HG02870 (cell line): ENCODE measurements around the gene CYRIA.

ENCODE experiments used
- ATAC-seq: cut with Tn5 transposase; IDR thresholded peaks from one replicate; pipeline ENCODE4 v1.9.1; 2021; ENCODE audit warnings: mild to moderate bottlenecking, moderate library complexity; ENCODE audit not compliant: unreplicated experiment

Gene CYRIA

GRCh38 chr2:16652296-16653082 lies 13.1 kb downstream of the CYRIA start:
- no peak for ATAC-seq

- no peak for ATAC-seq
Observed at GRCh38 chr2:16650287-16651249, 15.1 kb downstream of the CYRIA start.

- ATAC-seq: no peak
Observed at GRCh38 chr2:16649353-16650286, 16.0 kb downstream of the CYRIA start.

- ATAC-seq: no peak
Observed at GRCh38 chr2:16647992-16648617, 17.5 kb downstream of the CYRIA start.

GRCh38 chr2:16645775-16646559 lies 19.7 kb downstream of the CYRIA start:
- ATAC-seq: no peak

GRCh38 chr2:16645088-16645487 lies 20.5 kb downstream of the CYRIA start:
- ATAC-seq: no peak

GRCh38 chr2:16644221-16644925 lies 21.3 kb downstream of the CYRIA start:
- peak; percentile 74 for ATAC-seq

- ATAC-seq: no peak
Observed at GRCh38 chr2:16643099-16643498, 22.5 kb downstream of the CYRIA start.

GRCh38 chr2:16642088-16642487 lies 23.5 kb downstream of the CYRIA start:
- ATAC-seq: no peak

GRCh38 chr2:16641509-16641908 lies 24.1 kb downstream of the CYRIA start:
- ATAC-seq: no peak

GRCh38 chr2:16640867-16641266 lies 24.8 kb downstream of the CYRIA start:
- ATAC-seq: no peak

GRCh38 chr2:16640001-16640700 lies 25.5 kb downstream of the CYRIA start:
- ATAC-seq: no peak

- no peak for ATAC-seq
Observed at GRCh38 chr2:16639431-16639830, 26.2 kb downstream of the CYRIA start.

GRCh38 chr2:16638946-16639345 lies 26.7 kb downstream of the CYRIA start:
- ATAC-seq: no peak

- ATAC-seq: no peak
Observed at GRCh38 chr2:16637304-16637703, 28.3 kb downstream of the CYRIA start.

GRCh38 chr2:16635791-16636699 lies 29.6 kb downstream of the CYRIA start:
- ATAC-seq: no peak
